Limb (tissue), 2 donors: ENCODE data around the gene MAPK9.

Source experiments
- DNase-seq, 2 donors: peaks; one replicate each; pipeline ENCODE4 v3.0.0-alpha.2; 2016; ENCODE audit errors: extremely low spot score in 2 of 2

The MAPK9 gene

DNA sequence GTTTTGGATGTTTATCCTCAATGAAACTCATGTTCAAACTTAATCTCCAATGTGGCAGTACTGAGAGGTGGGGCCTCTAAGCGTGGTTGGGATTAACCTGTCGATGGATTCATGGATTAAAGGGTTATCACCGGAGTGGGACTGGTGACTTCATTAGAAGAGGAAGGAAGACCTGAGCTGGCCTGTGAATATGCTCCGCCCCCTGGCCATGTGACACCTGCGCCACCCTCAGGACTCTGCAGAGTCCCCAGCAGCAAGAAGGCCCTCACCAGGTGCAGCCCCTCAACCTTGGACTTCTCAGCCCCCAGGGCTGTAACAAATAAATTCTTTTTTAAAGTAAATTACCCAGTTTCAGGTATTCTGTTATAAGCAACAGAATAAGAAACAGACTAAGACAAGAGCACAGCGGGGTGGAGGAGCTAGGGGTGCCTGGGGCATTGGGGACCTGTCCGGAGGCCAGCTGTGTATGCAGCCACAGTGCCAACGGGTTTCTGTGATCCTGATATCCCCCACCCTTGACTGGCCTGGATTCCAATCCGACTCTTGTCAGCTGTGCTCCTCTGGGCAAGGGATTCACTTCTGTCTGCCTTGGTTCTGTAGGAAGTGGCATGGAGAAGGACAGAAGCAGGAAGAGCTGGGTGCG is 3.2 kb upstream of the MAPK9 start:
- no peak for DNase-seq

DNA sequence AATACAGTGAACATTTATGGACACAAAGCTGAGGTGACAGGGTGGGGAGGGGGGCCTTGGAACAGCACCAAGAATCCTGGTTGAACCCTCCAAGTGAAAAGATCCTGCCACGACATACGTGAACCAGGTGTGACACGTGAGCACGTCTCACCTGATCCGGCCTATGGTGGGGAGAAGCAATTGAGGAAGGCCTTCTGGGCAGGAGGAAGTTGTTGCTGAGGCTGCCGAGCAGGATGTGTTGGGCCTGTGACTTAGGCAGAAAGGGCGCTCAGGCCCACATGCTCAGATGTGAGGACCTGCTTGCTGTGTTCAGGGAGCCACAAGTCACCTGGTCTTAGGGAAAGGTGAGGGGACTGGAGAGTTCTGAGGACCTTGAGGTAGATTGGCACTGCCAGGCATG is 2.5 kb upstream of the MAPK9 start:
- no peak for DNase-seq

GRCh38 chr5:180291234-180291940 is 496 bp downstream of the MAPK9 start:
- DNase-seq: peak; percentile 2 to 50

GRCh38 chr5:180290568-180291233 is 1.2 kb downstream of the MAPK9 start:
- DNase-seq: no peak

DNA sequence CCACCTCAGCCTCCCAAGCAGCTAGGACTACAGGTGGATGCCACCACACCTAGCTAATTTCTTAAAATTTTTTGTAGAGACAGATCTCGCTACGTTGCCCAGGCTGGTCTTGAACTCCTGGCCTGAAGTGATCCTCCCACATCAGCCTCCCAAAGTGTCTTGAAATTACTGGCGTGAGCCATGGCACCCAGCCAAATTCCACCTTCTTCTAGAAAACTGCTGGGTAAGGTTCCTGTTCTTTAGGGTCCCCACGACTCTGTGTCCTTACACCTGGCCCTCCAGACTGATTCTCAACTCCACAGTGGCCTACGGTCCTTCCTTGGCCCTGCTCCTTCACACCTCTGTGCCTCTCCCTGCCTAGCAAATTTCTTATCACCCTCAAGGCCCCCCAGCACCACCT is 1.9 kb downstream of the MAPK9 start:
- no peak for DNase-seq

- DNase-seq: no peak
Observed at GRCh38 chr5:180289433-180289832, 2.5 kb downstream of the MAPK9 start.

GRCh38 chr5:180287868-180288267 is 4.0 kb downstream of the MAPK9 start:
- no peak for DNase-seq

GRCh38 chr5:180287404-180287803 is 4.5 kb downstream of the MAPK9 start:
- no peak for DNase-seq

DNA sequence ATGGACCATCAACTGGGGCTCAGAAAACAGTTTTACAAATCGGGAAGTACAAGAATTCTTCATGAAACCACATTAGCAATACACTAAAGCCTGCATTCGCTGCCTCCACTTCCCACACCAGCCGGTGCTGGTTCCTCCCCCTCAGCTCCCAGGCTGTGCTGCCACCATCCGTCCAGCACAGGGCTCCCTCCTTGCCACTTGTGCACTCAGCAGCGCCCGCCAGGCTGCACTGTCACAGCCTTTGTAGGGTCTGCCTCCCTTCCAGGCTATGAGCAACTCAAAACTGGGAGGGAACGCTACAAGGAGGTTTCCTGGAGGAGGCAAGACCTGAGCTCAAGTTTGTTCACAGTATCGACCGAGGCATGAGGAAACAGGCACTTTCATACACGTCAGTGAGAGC is 7.7 kb downstream of the MAPK9 start:
- DNase-seq: no peak

DNA sequence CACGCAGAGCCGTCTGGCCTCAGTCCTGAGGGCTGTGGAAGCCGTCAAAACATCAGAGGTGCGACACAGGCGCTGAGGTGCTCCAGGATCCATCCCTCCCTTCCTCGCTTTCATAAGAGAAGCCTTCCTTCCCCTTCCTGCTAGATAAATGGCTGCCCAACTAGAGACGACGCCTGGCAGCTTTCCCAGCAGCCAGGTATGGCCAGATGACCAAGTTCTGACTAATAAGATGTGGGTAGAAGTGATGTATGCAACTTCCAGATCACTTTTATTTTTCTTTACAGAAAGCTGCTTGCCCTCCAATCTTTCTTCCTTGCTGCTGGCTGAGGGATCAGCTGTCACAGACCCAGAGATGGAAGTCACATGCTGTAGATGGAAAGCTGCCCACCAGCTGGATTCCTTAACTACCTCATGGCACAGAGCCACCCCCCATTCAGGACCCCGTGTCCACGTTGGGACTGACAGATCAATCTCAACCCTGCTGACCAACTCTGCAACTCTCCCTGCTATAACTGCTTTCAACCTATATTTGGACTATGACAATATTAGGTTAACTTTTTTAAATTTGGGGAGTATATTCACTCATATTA is 8.8 kb downstream of the MAPK9 start:
- no peak for DNase-seq

DNA sequence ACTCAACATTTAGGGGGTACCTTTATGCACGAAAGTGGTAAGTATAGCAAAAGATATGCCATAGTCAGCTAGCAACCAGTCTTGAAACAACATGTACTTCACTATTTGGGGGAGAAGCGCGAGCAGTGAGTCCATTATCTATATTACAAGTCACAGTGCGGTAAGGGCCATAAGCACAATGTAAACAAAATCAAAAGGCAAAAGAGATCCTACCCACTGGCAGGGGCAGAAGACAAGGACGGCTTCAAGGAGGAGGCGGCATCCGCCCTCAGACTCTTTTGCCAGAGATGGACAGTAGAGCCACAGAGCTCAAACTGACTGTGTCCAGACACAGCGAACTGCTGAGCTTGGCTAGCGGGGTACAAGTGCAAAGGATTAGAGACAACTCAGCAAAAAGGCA is 9.6 kb downstream of the MAPK9 start:
- DNase-seq: no peak

DNA sequence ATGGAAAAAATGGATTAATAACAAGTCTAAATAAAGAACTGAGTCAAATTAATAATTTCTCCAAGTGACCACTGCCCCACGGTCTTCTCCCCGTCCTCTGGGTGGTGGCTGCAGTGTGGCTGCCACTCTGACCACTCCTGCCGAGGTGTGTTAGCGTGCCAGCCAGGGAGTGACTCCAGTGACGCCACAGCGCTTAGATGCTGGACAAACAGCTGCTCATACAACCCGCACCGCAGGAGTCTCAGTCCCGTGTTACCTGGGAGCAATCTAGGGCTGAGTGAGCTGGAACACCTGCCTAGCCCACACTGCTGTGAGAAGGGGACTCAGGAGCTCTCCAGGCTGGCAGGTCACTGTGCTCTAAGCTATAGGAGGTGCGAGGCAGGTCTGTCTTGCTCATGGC is 10.2 kb downstream of the MAPK9 start:
- no peak for DNase-seq

DNA sequence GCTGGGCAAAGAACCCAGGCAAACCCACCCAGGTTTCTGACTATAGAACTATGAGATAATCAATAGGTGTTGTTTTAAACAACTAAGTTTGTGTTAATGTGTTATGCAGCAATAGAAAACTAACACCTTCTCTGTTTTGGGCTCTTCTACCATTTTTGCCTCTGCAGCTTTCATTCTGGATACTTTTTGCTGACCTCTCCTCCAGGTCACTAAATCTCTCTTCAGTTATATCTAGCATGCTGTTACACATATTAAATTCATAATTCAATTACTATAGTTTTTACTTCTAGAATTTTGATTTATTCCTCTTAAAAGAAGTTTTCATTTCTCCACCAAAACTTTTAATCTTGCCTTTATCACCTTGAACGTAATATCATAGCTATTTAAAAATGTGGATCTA is 17.2 kb downstream of the MAPK9 start:
- DNase-seq: no peak

DNA sequence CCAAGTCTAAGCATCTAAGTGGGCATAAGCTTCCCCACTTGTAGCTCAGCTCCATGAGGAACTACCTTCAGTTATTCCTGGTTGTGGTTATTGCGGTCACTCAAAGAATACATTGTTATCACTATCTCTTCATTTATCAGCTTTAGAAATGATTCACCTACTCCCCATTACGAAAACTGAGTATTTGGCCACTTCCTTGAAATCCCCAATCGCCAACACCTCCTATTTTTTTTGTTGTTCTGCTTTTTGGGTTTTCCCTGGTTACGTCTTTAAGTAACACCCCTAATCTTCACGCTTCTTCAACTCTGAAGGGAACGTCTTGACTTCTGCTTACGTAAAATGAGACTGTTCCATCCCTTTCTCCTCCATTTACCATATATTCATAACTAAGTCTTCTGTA is 20.7 kb downstream of the MAPK9 start:
- DNase-seq: no peak

DNA sequence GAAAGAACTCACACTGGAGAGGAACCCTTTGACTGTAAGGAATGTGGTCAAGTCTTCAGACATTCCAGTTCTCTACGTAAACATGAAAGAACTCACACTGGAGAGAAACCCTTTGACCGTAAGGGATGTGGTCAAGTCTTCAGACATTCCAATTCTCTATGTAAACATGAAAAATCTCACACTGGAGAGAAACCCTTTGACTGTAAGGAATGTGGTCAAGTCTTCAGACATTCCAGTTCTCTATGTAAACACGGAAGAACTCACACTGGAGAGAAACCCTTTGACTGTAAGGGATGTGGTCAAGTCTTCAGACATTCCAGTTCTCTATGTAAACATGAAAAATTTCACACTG is 32.6 kb downstream of the MAPK9 start:
- no peak for DNase-seq

- no peak for DNase-seq
Observed at GRCh38 chr5:180253036-180253824, 38.7 kb downstream of the MAPK9 start.

DNA sequence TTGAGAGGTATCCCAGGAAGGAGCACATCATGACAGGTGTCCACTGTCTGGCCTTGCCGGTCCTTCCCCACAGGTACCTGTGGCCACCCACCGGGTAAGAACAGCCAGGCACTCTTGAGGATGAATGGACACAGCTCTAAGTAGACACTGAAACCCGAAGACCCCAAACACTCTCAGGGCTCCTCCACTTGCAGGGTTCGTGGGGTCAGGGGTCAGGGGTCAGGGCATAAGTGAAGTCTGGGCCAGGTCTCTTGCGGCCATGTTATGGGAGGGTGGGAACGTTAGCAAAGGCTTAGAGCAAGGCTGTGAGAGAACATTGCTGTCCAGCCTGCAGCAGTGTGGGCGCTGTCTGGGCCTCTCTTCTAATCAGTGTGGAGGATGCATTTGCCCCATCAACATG is 40.0 kb downstream of the MAPK9 start:
- DNase-seq: no peak

DNA sequence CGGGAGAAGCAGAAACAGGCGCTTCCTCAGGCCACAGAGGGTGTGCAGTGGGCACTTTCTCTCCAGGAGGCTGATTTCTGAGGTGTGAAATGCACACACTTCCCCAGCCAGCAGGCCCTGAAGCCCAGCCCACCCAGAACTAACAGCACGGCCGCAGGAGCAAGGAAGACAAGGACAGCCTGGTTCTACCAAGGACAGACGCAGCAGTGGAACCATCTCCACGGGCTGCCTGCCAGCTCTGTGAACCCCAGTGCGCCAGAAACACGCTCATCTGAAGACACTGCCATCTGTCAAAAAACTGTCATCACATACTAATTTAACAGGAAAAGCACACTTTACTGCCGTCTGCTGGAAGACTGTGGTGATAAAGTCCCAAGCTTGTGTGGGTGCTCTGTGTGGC is 40.7 kb downstream of the MAPK9 start:
- no peak for DNase-seq

GRCh38 chr5:180250329-180250728 is 41.6 kb downstream of the MAPK9 start:
- no peak for DNase-seq

- DNase-seq: no peak
Observed at GRCh38 chr5:180241600-180241999, 50.3 kb downstream of the MAPK9 start.

GRCh38 chr5:180238631-180239030 is 53.3 kb downstream of the MAPK9 start:
- DNase-seq: no peak

DNA sequence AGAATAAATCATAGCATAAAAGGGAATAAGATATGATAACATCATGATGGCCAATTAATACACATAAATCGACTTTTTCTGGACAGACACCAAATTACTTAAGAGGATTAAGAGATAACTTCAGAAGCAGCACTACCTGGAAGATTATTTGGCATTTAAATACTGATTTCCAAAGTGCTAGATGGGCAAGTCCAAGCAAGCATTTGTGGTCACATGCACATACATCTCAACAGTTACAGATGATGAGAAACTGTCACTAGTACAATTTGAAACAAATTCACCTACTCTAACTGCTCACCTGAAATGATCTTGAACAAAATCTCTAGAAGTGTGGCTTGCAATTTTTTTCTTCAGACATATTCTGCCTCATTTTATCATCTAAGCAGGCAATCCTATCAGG is 56.0 kb downstream of the MAPK9 start:
- no peak for DNase-seq
